Measurements from ENCODE around the gene SHC3.

Gene SHC3

GRCh38 chr9:88996046-88996920 is 182.3 kb downstream of the SHC3 start:
- no peak for DNase-seq

- DNase-seq = no peak
Measured at GRCh38 chr9:88995627-88996026, 183.0 kb downstream of the SHC3 start.

- DNase-seq = no peak
Measured at GRCh38 chr9:88995200-88995577, 183.4 kb downstream of the SHC3 start.

- DNase-seq = no peak
Measured at GRCh38 chr9:88994469-88995199, 184.0 kb downstream of the SHC3 start.

GRCh38 chr9:88993871-88994460 is 184.7 kb downstream of the SHC3 start:
- no peak for DNase-seq

GRCh38 chr9:88993327-88993726 is 185.3 kb downstream of the SHC3 start:
- DNase-seq = no peak

- DNase-seq = no peak
Measured at GRCh38 chr9:88992556-88992955, 186.1 kb downstream of the SHC3 start.

GRCh38 chr9:88991066-88992034 is 187.3 kb downstream of the SHC3 start, which contains the start of gene S1PR3:
TSS of gene S1PR3 (plus strand) at chr9:88991468. CDS start at chr9:89001201, 9,733 bp downstream.
- peak in 1 of 2 experiments; percentile 12 for DNase-seq

- DNase-seq = no peak
Measured at GRCh38 chr9:88990729-88991065, 187.9 kb downstream of the SHC3 start.

- no peak for DNase-seq
Measured at GRCh38 chr9:88990041-88990728, 188.4 kb downstream of the SHC3 start.

GRCh38 chr9:88988796-88989641 is 189.6 kb downstream of the SHC3 start:
- no peak for DNase-seq

GRCh38 chr9:88987661-88988060 is 191.0 kb downstream of the SHC3 start:
- DNase-seq = no peak

- no peak for DNase-seq
Measured at GRCh38 chr9:88986776-88987175, 191.8 kb downstream of the SHC3 start.

- DNase-seq = no peak
Measured at GRCh38 chr9:88985616-88986015, 193.0 kb downstream of the SHC3 start.

- no peak for DNase-seq
Measured at GRCh38 chr9:88984543-88984883, 194.1 kb downstream of the SHC3 start.

GRCh38 chr9:88983865-88984542 is 194.6 kb downstream of the SHC3 start:
- DNase-seq = no peak

GRCh38 chr9:88980740-88981203 is 197.8 kb downstream of the SHC3 start:
- no peak for DNase-seq

- DNase-seq = no peak
Measured at GRCh38 chr9:88979791-88980190, 198.8 kb downstream of the SHC3 start.

GRCh38 chr9:88979021-88979420 is 199.6 kb downstream of the SHC3 start:
- DNase-seq = no peak

- DNase-seq = no peak
Measured at GRCh38 chr9:88978034-88978433, 200.6 kb downstream of the SHC3 start.
